NB4 (cell line): ENCODE measurements around the gene MYORG.

Experiments used
- MYC ChIP-seq: IDR thresholded peaks from 2 replicates; pipeline ENCODE4 v1.6.1; 2011; ENCODE audit warnings: low read depth, low read length
- POLR2A ChIP-seq: IDR thresholded peaks from 2 replicates; pipeline ENCODE4 v1.6.1; 2011; ENCODE audit warnings: mild to moderate bottlenecking; ENCODE audit not compliant: insufficient read length; ENCODE audit errors: extremely low read depth
- TF ChIP-seq, protein P1 (sequence below): IDR thresholded peaks from one replicate; pipeline ENCODE4 v1.5.1; 2012; ENCODE audit warnings: low read depth, low read length
- TF ChIP-seq, protein P2 (sequence below): IDR thresholded peaks from 2 replicates; pipeline ENCODE4 v1.6.1; 2011; ENCODE audit warnings: low read depth, low read length

DNA sequence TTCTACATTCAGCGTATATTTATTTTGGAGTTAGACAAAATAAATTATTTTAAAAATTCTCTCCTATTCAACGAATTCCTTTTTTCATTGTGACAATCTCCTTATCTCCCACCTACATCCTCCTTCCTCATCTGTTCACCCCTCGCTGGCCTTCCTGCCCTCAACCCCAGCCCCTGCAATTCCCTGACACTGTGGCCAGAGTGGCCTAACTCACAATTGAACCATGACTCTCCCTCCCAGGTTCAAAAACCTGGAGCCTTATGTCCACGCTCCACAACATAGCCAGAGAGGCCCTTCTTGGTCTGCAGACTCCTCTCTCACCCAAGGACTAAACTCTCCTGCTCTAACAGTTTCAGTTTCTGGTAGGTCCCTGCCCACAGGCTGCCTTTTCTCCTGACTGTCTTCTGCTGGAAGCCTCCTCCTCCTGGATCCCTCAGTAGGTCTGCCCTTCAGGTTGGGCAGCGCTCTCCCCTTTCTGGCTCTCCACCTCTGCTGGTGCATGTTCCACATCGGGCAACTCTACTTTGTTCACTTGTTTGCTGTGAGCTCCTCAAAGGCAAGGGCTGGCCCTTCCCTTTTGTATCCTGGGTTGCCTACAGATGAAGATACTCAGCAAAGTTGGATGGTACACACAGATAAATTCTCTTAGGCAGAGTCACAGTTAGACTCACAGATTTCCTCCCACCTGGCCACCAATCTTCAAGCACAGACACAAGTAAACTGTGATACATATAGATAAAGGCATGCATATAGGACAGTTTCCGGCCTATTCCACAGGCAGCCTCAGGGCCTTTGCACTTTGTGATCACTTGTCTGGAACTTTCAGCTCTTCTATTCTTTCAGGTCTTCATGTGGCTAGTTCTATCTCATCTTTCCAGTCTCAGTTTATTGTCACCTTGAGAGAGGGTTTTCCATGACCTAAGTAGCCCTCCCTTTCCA lies 19.8 kb upstream of the MYORG start:
- TF ChIP-seq, protein P1, sequence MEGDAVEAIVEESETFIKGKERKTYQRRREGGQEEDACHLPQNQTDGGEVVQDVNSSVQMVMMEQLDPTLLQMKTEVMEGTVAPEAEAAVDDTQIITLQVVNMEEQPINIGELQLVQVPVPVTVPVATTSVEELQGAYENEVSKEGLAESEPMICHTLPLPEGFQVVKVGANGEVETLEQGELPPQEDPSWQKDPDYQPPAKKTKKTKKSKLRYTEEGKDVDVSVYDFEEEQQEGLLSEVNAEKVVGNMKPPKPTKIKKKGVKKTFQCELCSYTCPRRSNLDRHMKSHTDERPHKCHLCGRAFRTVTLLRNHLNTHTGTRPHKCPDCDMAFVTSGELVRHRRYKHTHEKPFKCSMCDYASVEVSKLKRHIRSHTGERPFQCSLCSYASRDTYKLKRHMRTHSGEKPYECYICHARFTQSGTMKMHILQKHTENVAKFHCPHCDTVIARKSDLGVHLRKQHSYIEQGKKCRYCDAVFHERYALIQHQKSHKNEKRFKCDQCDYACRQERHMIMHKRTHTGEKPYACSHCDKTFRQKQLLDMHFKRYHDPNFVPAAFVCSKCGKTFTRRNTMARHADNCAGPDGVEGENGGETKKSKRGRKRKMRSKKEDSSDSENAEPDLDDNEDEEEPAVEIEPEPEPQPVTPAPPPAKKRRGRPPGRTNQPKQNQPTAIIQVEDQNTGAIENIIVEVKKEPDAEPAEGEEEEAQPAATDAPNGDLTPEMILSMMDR: no peak
- TF ChIP-seq POLR2A (no peak), MYC (no peak)
- TF ChIP-seq, protein P2, sequence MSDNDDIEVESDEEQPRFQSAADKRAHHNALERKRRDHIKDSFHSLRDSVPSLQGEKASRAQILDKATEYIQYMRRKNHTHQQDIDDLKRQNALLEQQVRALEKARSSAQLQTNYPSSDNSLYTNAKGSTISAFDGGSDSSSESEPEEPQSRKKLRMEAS: no peak
